Activated gamma-delta T cell (primary cell): Measurements from ENCODE around the gene CDK18.
"Not testable (repeated sequence)": the region's sequence is repeated elsewhere in the genome, so short reads cannot be mapped to it uniquely, and the experiment has no call there.

Source experiments
- DNase-seq: peaks from one replicate; lab custom pipeline; 2025; lab: John Stamatoyannopoulos, UW
- total RNA-seq, 2 donors: gene quantifications; one replicate each; lab custom pipeline; 2026; lab: John Stamatoyannopoulos, UW

The CDK18 gene
- total RNA-seq: 0.92 to 1.1 reads per million in 2 donors

- no peak for DNase-seq
Observed at GRCh38 chr1:205504311-205505075, at the start of gene CDK18. TSS of gene CDK18 (plus strand) at chr1:205504669. CDS start at chr1:205523168, 18,499 bp downstream.

GRCh38 chr1:205454903-205455335, 49.5 kb upstream of the CDK18 start:
- DNase-seq: no peak

GRCh38 chr1:205455581-205456382, 48.7 kb upstream of the CDK18 start, which contains the start of gene BLACAT1:
TSS of gene BLACAT1 (minus strand) at chr1:205456045.
- DNase-seq: no peak

GRCh38 chr1:205456383-205456867, 48.0 kb upstream of the CDK18 start:
- no peak for DNase-seq

GRCh38 chr1:205456868-205457745, 47.4 kb upstream of the CDK18 start:
- no peak for DNase-seq

GRCh38 chr1:205458777-205459566, 45.5 kb upstream of the CDK18 start:
- DNase-seq: no peak

GRCh38 chr1:205465392-205465791, 39.1 kb upstream of the CDK18 start:
- DNase-seq: no peak

- no peak for DNase-seq
Observed at GRCh38 chr1:205466595-205467220, 37.8 kb upstream of the CDK18 start.

- DNase-seq: no peak
Observed at GRCh38 chr1:205470131-205470530, 34.3 kb upstream of the CDK18 start.

GRCh38 chr1:205472737-205473441, 31.6 kb upstream of the CDK18 start:
- DNase-seq: no peak

- DNase-seq: no peak
Observed at GRCh38 chr1:205473475-205473874, 31.0 kb upstream of the CDK18 start.

GRCh38 chr1:205473966-205474365, 30.5 kb upstream of the CDK18 start:
- DNase-seq: no peak

- no peak for DNase-seq
Observed at GRCh38 chr1:205474571-205474970, 29.9 kb upstream of the CDK18 start.

GRCh38 chr1:205475855-205476254, 28.6 kb upstream of the CDK18 start:
- DNase-seq: no peak

- DNase-seq: no peak
Observed at GRCh38 chr1:205476648-205477047, 27.8 kb upstream of the CDK18 start.

GRCh38 chr1:205477121-205477758, 27.2 kb upstream of the CDK18 start:
- no peak for DNase-seq

- no peak for DNase-seq
Observed at GRCh38 chr1:205477759-205478247, 26.7 kb upstream of the CDK18 start.

GRCh38 chr1:205478985-205479384, 25.5 kb upstream of the CDK18 start:
- not testable (repeated sequence) for DNase-seq

GRCh38 chr1:205480349-205480985, 24.0 kb upstream of the CDK18 start:
- DNase-seq: peak; percentile 66
